ENCODE measurements around the gene TMEM131.

DNA sequence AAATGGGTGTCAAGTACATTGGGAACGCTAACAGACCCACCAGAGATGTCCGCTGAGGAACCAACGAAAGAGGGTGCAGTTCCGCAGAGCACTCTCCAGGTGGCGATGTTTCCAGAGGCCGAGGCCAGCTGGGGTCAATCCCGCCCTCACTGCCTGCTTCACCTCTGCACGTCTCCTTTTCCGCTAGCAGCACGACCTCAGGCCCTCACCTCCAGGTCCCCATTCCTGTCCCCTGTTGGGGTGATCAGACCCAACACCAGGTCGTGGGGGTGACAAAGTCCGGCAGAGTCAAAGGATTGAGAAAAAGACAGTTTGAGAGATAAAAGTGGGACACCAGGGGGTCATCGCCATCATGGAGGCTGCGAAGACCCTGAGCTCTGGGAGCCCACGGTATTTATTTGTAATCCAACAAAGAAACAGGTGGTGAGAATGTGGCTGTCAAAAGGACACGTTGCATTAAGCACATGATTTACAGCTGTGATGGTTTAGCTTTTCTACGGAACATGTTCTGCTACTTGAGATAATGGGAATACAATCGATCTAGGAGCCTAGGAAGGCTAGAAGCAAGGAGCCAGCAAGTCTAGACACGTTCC lies 255.1 kb downstream of the TMEM131 start:
- TF ChIP-seq CTCF (conservative IDR thresholded peaks at IDR 0.05; ENCODE audit: low read length) (peak; percentile 88), EZH2phosphoT487 (IDR thresholded peaks at IDR 0.05; ENCODE audit: borderline replicate concordance, low read depth, low read length) (no peak)
